ENCODE results near the gene STYXL2. TPM values are rescaled to one million over a fixed set of nuclear protein-coding genes. Genes with fewer than 3 reads are reported as not detected.
A peak's percentile ranks its signal among the peaks of the same experiment; 100 is the strongest.

Gene STYXL2
- total RNA-seq, 1 donor from 2014 or later, result not detected

- TF ChIP-seq POLR2AphosphoS5 (IDR thresholded peaks at IDR 0.05; ENCODE audit: insufficient read depth in 1 of 2, low read depth in 1 of 2), result no peak
- TF ChIP-seq POLR2A (IDR thresholded peaks at IDR 0.05), result no peak
- no peak for TF ChIP-seq CTCF (IDR thresholded peaks at IDR 0.05)
- no peak overlapping the region for H3K4me3 ChIP-seq
- peak in 1 of 2 donors; percentile 75 for DNase-seq (ENCODE audit: extremely low spot score in 2 of 2)
- no peaks in the 10 kb centered on the region for H3K36me3 ChIP-seq
- no peaks in the 10 kb centered on the region for H3K27me3 ChIP-seq
- peaks cover 7% of the 10 kb centered on the region for H3K4me1 ChIP-seq
- H3K27ac ChIP-seq, result no peak overlapping the region
- intact Hi-C loops (cut with DNase I), result no loop called here
- no peaks in the 10 kb centered on the region for H3K9me3 ChIP-seq
Observed at GRCh38 chr1:167060141-167061072, 33.5 kb upstream of the STYXL2 start.

GRCh38 chr1:167061073-167061464 is 32.8 kb upstream of the STYXL2 start:
- Histone ChIP-seq H3K9me3 (no peaks in the 10 kb centered on the region), H3K27me3 (no peaks in the 10 kb centered on the region), H3K4me3 (no peak overlapping the region), H3K36me3 (no peaks in the 10 kb centered on the region), H3K4me1 (peaks cover 7% of the 10 kb centered on the region), H3K27ac (no peak overlapping the region)
- DNase-seq (ENCODE audit: extremely low spot score in 2 of 2), result peak in 1 of 2 donors; percentile 62
- intact Hi-C loops (cut with DNase I), result no loop called here
- TF ChIP-seq CTCF (IDR thresholded peaks at IDR 0.05) (no peak), POLR2AphosphoS5 (IDR thresholded peaks at IDR 0.05; ENCODE audit: insufficient read depth in 1 of 2, low read depth in 1 of 2) (no peak), POLR2A (IDR thresholded peaks at IDR 0.05) (no peak)

GRCh38 chr1:167064621-167065020 is 29.3 kb upstream of the STYXL2 start:
- intact Hi-C loops (cut with DNase I), result loop anchor here (5.0 kb wide), 2 partner anchors 378 to 468 kb away; no protein-coding TSS in a partner anchor
- Histone ChIP-seq H3K4me1 (peaks cover 7% of the 10 kb centered on the region), H3K27ac (no peak overlapping the region), H3K36me3 (no peaks in the 10 kb centered on the region), H3K4me3 (no peak overlapping the region), H3K27me3 (no peaks in the 10 kb centered on the region), H3K9me3 (no peaks in the 10 kb centered on the region)
- TF ChIP-seq POLR2A (IDR thresholded peaks at IDR 0.05), result no peak
- TF ChIP-seq CTCF (IDR thresholded peaks at IDR 0.05), result no peak
- TF ChIP-seq POLR2AphosphoS5 (IDR thresholded peaks at IDR 0.05; ENCODE audit: insufficient read depth in 1 of 2, low read depth in 1 of 2), result no peak
- DNase-seq (ENCODE audit: extremely low spot score in 2 of 2), result no peak

GRCh38 chr1:167065471-167065870 is 28.4 kb upstream of the STYXL2 start:
- Histone ChIP-seq H3K36me3 (no peaks in the 10 kb centered on the region), H3K4me3 (no peak overlapping the region), H3K27ac (no peak overlapping the region), H3K4me1 (peaks cover 7% of the 10 kb centered on the region), H3K9me3 (no peaks in the 10 kb centered on the region), H3K27me3 (no peaks in the 10 kb centered on the region)
- TF ChIP-seq POLR2AphosphoS5 (IDR thresholded peaks at IDR 0.05; ENCODE audit: insufficient read depth in 1 of 2, low read depth in 1 of 2) (no peak), POLR2A (IDR thresholded peaks at IDR 0.05) (no peak), CTCF (IDR thresholded peaks at IDR 0.05) (no peak)
- intact Hi-C loops (cut with DNase I), result loop anchor here (5.0 kb wide), 2 partner anchors 377 to 467 kb away; no protein-coding TSS in a partner anchor
- no peak for DNase-seq (ENCODE audit: extremely low spot score in 2 of 2)
